ENCODE data around the gene GPC5.

DNA sequence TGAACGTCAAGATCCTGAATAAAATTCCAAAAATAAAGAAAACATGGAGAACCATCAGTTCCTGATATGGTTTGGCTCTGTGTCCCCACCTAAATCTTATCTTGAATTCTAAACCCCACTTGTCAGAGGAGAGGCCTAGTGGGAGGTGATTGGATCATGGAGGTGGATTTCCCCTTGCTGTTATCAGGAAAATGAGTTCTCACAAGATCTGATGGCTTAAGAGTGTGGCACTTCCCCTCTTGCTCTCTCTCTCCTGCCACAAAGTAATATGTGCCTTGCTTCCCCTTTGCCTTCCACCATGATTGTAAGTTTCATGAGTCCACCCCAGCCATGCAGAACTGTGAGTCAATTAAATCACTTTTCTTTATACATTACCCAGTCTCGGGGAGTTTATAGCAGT, 827.4 kb downstream of the GPC5 start:
- no peak for TF ChIP-seq CTCF (conservative IDR thresholded peaks at IDR 0.05; ENCODE audit: low read depth, low read length)
- TF ChIP-seq EZH2 (IDR thresholded peaks at IDR 0.05; ENCODE audit: borderline replicate concordance, low read depth, low read length, poor library complexity, severe bottlenecking) = no peak

Data from A673 (cell line).